SU-DHL-6 (cell line): ENCODE results near the gene TDRD1.

Experiments used
- EZH2phosphoT487 ChIP-seq: fragments of 200-600 bp; sonication (generic), shearing (Covaris generic); conservative IDR thresholded peaks from 2 replicates; pipeline ENCODE4 v1.6.1; 2018; ENCODE audit warnings: mild to moderate bottlenecking, antibody characterized with exemption, low read length, moderate library complexity, mixed read lengths
- TF ChIP-seq, protein P1 (sequence below): fragments of 200-600 bp; sonication (generic); IDR thresholded peaks from one replicate; pipeline ENCODE4 v1.5.1; 2017; ENCODE audit warnings: antibody characterized with exemption, mild to moderate bottlenecking, low read length, moderate library complexity; ENCODE audit not compliant: insufficient read depth, poor library complexity, severe bottlenecking

DNA sequence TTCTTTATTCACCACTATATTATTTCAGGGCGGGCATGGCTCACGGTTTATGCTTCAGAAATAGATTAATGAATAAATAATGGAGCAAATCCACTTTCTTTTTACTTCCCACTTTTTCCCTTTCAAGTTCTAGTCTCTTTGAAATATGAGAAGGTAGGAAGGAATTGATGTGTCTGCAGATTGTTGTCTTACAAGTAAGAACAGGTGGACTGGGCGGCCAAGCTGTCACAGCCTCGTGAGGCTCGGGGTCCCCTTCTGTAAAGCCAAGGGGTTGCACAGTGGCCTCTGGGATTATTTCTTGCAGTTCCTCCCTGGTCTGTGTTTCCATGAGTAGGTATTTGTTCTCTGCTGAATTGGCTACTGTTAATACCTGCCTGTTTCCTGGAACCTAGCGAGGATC, 71.1 kb downstream of the TDRD1 start:
- TF ChIP-seq, protein P1, sequence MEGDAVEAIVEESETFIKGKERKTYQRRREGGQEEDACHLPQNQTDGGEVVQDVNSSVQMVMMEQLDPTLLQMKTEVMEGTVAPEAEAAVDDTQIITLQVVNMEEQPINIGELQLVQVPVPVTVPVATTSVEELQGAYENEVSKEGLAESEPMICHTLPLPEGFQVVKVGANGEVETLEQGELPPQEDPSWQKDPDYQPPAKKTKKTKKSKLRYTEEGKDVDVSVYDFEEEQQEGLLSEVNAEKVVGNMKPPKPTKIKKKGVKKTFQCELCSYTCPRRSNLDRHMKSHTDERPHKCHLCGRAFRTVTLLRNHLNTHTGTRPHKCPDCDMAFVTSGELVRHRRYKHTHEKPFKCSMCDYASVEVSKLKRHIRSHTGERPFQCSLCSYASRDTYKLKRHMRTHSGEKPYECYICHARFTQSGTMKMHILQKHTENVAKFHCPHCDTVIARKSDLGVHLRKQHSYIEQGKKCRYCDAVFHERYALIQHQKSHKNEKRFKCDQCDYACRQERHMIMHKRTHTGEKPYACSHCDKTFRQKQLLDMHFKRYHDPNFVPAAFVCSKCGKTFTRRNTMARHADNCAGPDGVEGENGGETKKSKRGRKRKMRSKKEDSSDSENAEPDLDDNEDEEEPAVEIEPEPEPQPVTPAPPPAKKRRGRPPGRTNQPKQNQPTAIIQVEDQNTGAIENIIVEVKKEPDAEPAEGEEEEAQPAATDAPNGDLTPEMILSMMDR = no peak
- no peak for TF ChIP-seq EZH2phosphoT487
